DND-41 (cell line): ENCODE results near the gene NOSIP.

Experiments used
- ATAC-seq: fragments of 200-7000 bp; cut with Tn5 transposase; 3 replicates; pipeline ENCODE4 v1.9.1; 2021; ENCODE audit warnings: low read depth; ENCODE audit not compliant: insufficient read depth
- DNase-seq: peaks from one replicate; pipeline ENCODE4 v3.0.0-alpha.2; 2020
- H2AFZ ChIP-seq: 2 replicates; pipeline ENCODE4 v1.6.0; 2012; ENCODE audit warnings: low read depth, low read length
- H3K27ac ChIP-seq: 2 replicates; pipeline ENCODE4 v1.5.1; 2012; ENCODE audit warnings: low read length, inconsistent platforms
- H3K27me3 ChIP-seq: fragments of 200-600 bp; sonication (generic); 2 replicates; pipeline ENCODE4 v1.6.0; 2012; ENCODE audit warnings: low read length, mild to moderate bottlenecking, inconsistent platforms; ENCODE audit not compliant: insufficient read depth, poor library complexity
- H3K36me3 ChIP-seq: 2 replicates; pipeline ENCODE4 v1.5.1; 2012; ENCODE audit warnings: low read length, inconsistent platforms; ENCODE audit not compliant: insufficient read depth
- H3K4me1 ChIP-seq: 2 replicates; pipeline ENCODE4 v1.5.1; 2012; ENCODE audit warnings: mild to moderate bottlenecking, low read length; ENCODE audit not compliant: insufficient read depth
- H3K4me2 ChIP-seq: 2 replicates; pipeline ENCODE4 v1.6.0; 2012; ENCODE audit warnings: mild to moderate bottlenecking, moderate library complexity, low read length, inconsistent platforms; ENCODE audit not compliant: insufficient read depth
- H3K4me3 ChIP-seq, 2 experiments: fragments of 200-600 bp in 1 of 2; shearing (Covaris generic) in 1 of 2; 2 replicates each; pipeline ENCODE4 v1.5.1; 2012 to 2016; ENCODE audit warnings: inconsistent platforms in 2 of 2, low read length in 2 of 2, mild to moderate bottlenecking in 2 of 2, low read depth in 1 of 2, moderate library complexity in 1 of 2
- H3K79me2 ChIP-seq: 2 replicates; pipeline ENCODE4 v1.6.0; 2012; ENCODE audit warnings: low read length, inconsistent platforms; ENCODE audit not compliant: insufficient read depth
- H3K9ac ChIP-seq: 2 replicates; pipeline ENCODE4 v1.6.0; 2012; ENCODE audit warnings: low read depth, mild to moderate bottlenecking, inconsistent platforms, low read length, moderate library complexity
- H3K9me3 ChIP-seq: 2 replicates; pipeline ENCODE4 v1.5.1; 2012; ENCODE audit warnings: low read length, moderate library complexity, mild to moderate bottlenecking, inconsistent platforms; ENCODE audit not compliant: insufficient read depth, severe bottlenecking
- H4K20me1 ChIP-seq: 2 replicates; pipeline ENCODE4 v1.6.0; 2012; ENCODE audit warnings: low read length; ENCODE audit not compliant: insufficient read depth
- EZH2 ChIP-seq: IDR thresholded peaks from 3 replicates; pipeline ENCODE4 v1.6.1; 2012; ENCODE audit warnings: borderline replicate concordance, low read depth, mild to moderate bottlenecking, moderate library complexity, low read length, inconsistent platforms; ENCODE audit not compliant: severe bottlenecking
- TF ChIP-seq, protein P1 (sequence below): IDR thresholded peaks from 2 replicates; pipeline ENCODE4 v1.5.1; 2012; ENCODE audit warnings: borderline replicate concordance, low read length, moderate library complexity, mild to moderate bottlenecking; ENCODE audit not compliant: poor library complexity, severe bottlenecking; ENCODE audit errors: extremely low read depth

Gene NOSIP

DNA sequence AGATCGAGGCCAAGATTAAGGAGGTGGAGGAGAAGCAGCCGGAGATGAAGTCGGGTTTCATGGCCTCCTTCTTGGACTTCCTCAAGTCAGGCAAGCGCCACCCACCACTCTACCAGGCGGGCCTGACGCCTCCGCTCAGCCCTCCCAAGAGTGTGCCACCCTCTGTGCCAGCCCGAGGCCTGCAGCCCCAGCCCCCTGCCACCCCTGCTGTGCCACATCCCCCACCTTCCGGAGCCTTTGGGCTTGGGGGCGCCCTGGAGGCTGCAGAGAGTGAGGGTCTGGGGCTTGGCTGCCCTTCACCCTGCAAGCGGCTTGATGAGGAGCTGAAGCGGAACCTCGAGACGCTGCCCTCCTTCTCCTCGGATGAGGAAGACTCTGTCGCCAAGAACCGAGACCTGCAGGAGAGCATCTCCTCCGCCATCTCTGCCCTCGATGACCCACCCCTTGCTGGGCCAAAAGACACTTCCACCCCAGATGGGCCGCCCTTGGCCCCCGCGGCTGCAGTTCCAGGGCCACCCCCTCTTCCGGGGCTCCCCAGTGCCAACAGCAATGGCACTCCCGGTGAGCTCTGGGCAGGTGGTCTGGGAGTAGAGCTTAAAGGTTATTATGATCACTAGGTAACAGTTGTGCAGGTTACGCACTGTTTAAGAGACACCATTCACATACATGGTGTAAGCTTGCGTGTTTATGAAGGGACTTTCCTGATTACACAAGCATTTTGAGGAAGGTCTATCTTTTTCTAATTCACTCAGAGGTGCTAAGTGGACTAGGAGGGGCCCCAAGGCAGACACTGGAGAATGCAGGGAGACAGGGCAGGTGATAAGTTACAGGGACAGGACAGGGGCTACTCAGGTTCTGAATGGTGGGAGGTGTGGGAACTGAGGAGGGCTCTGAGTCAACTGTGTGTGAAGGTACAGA lies 19.3 kb upstream of the NOSIP start:
- ATAC-seq (no peak), DNase-seq (no peak)
- Histone ChIP-seq H3K9me3 (no peaks in the 10 kb centered on the region), H3K4me3 (no peak overlapping the region), H3K27me3 (no peaks in the 10 kb centered on the region), H3K27ac (no peak overlapping the region), H3K79me2 (peaks cover 79% of the 10 kb centered on the region), H3K9ac (0 out of 2 replicates have a peak overlapping the region, but pooled peaks have one; percentile 3), H3K4me2 (no peak overlapping the region), H3K36me3 (peaks cover 92% of the 10 kb centered on the region), H3K4me1 (no peaks in the 10 kb centered on the region), H2AFZ (no peak overlapping the region), H4K20me1 (peaks cover 68% of the 10 kb centered on the region)
- TF ChIP-seq EZH2: no peak
- TF ChIP-seq, protein P1, sequence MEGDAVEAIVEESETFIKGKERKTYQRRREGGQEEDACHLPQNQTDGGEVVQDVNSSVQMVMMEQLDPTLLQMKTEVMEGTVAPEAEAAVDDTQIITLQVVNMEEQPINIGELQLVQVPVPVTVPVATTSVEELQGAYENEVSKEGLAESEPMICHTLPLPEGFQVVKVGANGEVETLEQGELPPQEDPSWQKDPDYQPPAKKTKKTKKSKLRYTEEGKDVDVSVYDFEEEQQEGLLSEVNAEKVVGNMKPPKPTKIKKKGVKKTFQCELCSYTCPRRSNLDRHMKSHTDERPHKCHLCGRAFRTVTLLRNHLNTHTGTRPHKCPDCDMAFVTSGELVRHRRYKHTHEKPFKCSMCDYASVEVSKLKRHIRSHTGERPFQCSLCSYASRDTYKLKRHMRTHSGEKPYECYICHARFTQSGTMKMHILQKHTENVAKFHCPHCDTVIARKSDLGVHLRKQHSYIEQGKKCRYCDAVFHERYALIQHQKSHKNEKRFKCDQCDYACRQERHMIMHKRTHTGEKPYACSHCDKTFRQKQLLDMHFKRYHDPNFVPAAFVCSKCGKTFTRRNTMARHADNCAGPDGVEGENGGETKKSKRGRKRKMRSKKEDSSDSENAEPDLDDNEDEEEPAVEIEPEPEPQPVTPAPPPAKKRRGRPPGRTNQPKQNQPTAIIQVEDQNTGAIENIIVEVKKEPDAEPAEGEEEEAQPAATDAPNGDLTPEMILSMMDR: no peak

DNA sequence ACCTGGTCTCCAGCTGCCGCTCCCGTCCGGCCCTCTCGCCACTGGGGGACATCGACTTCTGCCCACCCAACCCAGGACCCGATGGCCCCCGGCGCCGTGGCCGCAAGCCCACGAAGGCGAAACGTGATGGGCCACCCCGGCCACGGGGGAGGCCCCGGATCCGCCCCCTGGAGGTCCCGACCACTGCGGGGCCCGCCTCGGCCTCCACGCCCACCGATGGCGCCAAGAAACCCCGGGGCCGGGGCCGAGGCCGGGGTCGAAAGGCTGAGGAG lies 17.3 kb upstream of the NOSIP start:
- H3K79me2 ChIP-seq: peaks cover 81% of the 10 kb centered on the region
- no peak overlapping the region for H3K4me3 ChIP-seq
- H3K9me3 ChIP-seq: no peaks in the 10 kb centered on the region
- DNase-seq: no peak
- H4K20me1 ChIP-seq: peaks cover 80% of the 10 kb centered on the region
- H3K27me3 ChIP-seq: no peaks in the 10 kb centered on the region
- H3K4me2 ChIP-seq: no peak overlapping the region
- no peak for TF ChIP-seq EZH2
- TF ChIP-seq, protein P1: no peak
- H2AFZ ChIP-seq: no peak overlapping the region
- peaks cover 90% of the 10 kb centered on the region for H3K36me3 ChIP-seq
- H3K4me1 ChIP-seq: peaks cover 13% of the 10 kb centered on the region
- ATAC-seq: no peak
- H3K9ac ChIP-seq: no peak overlapping the region
- no peak overlapping the region for H3K27ac ChIP-seq

DNA sequence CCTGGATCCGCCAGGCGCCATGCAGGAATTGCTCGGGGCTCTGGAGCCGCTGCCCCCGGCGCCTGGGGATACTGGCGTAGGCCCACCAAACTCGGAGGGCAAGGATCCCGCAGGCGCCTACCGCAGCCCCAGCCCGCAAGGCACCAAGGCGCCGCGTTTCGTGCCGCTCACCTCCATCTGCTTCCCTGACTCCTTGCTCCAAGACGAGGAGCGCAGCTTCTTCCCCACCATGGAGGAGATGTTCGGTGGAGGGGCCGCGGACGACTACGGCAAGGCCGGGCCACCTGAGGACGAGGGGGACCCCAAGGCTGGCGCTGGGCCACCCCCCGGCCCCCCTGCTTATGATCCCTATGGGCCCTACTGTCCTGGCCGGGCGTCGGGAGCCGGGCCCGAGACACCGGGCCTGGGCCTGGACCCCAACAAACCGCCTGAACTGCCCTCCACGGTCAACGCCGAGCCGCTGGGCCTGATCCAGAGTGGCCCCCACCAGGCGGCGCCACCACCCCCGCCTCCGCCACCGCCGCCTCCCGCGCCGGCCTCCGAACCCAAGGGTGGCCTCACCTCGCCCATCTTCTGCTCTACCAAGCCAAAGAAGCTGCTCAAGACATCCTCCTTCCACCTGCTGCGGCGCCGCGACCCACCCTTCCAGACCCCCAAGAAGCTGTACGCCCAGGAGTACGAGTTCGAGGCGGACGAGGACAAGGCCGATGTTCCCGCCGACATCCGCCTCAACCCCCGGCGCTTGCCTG lies 16.8 kb upstream of the NOSIP start:
- Histone ChIP-seq H3K4me1 (peaks cover 18% of the 10 kb centered on the region), H3K4me3 (no peak overlapping the region), H3K27me3 (no peaks in the 10 kb centered on the region), H2AFZ (no peak overlapping the region), H3K9ac (no peak overlapping the region), H3K4me2 (no peak overlapping the region), H3K9me3 (no peaks in the 10 kb centered on the region), H3K79me2 (peaks cover 81% of the 10 kb centered on the region), H3K27ac (no peak overlapping the region), H3K36me3 (peaks cover 90% of the 10 kb centered on the region), H4K20me1 (peaks cover 80% of the 10 kb centered on the region)
- no peak for TF ChIP-seq EZH2
- TF ChIP-seq, protein P1: no peak
- ATAC-seq (no peak), DNase-seq (no peak)
